Epithelial cell of proximal tubule (primary cell): Measurements from ENCODE around the gene GRIN3A. TPM values are rescaled to one million over a fixed set of nuclear protein-coding genes. Genes with fewer than 3 reads are reported as not detected.
A peak's percentile ranks its signal among the peaks of the same experiment; 100 is the strongest.

Experiments used
- DNase-seq: peaks from one replicate; pipeline ENCODE4 v3.0.0-alpha.2; 2011; ENCODE audit warnings: low read depth
- H3K4me3 ChIP-seq: 2 replicates; pipeline ENCODE4 v1.5.1; 2011; ENCODE audit warnings: low read depth, mild to moderate bottlenecking, low read length
- CTCF ChIP-seq: conservative IDR thresholded peaks from 2 replicates; pipeline ENCODE4 v1.5.1; 2012; ENCODE audit warnings: low read depth, mild to moderate bottlenecking, low read length
- total RNA-seq: library from RNA; depleted of rRNA; stranded (reverse); fragments of >200 nt; gene quantifications from 2 replicates; pipeline ENCODE4 v1.2.3, GENCODE V29; 2015

Gene GRIN3A
- total RNA-seq, 1 donor from 2014 or later, result not detected

GRCh38 chr9:101718192-101718591, 20.3 kb downstream of the GRIN3A start:
- DNase-seq, result no peak
- H3K4me3 ChIP-seq, result no peak overlapping the region
- TF ChIP-seq CTCF, result no peak

GRCh38 chr9:101716629-101717028, 21.8 kb downstream of the GRIN3A start:
- TF ChIP-seq CTCF, result no peak
- H3K4me3 ChIP-seq, result no peak overlapping the region
- DNase-seq, result no peak

DNA sequence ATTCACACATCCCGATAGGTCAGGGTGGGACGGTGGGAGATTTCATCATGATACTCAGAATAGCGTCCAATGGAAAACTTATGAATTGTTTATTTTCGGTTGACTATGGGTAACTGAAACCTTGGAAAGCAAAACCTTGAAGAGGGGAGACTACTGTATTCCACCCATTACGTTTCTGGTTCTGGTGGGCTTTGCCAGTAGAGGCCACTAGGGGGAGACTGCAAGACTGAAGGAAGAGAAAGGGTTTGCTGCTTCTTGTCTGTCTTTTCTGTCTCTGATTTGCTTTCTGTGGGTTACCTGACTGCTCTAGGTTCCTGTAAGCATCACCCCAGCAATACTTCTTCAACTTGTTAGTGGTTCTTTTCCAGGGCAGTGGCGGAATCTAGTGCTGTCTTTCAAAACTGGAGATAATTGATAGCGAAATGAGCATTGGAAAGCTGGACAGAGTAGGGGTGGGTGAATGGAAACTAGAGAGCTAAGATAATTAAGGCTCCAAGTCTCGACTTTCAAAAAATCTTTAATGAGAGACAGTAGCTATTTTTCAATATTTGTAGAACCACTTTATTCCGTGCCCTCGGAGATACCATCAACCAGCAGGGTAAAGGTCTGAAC, 27.0 kb downstream of the GRIN3A start:
- H3K4me3 ChIP-seq, result no peak overlapping the region
- peak; percentile 84 for TF ChIP-seq CTCF
- DNase-seq, result no peak

DNA sequence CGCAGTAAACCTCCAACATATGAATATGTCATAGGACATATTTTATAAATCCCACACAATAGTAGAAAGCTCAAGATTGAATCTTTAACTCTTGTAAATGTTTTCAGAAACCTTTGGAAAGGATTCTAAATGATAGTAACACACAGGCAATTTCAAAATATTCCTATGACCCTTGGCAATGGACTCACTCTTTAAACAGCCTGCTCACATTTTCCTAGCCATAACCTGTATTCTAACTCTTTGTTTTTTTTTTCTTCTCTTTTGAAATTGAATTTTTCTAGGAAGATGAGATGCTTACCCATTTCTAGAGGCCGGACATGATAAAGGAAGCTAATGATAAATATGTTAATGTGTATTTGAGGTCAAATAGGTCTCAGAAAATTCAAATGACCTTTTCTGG, 29.6 kb downstream of the GRIN3A start:
- DNase-seq, result no peak
- no peak for TF ChIP-seq CTCF
- H3K4me3 ChIP-seq, result no peak overlapping the region

DNA sequence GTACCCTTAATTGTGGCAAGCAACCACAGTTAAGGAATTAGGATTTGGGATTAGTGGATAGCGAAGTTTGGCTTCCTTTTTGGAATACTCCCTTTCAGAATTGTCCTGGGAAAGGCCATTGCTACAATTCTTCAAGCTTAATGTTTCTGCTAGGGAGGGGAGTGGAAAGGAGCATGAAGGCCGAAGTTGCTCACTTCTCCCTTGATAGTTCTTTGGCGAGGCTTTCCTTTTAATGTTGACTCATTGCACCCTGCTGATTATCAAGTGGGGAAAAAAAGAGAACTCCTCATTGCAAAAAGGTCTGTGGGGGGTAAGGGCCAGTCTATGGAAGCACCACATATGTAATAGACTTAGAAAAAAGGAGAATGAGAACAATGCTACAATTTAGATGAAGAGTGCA, 30.7 kb downstream of the GRIN3A start:
- no peak for TF ChIP-seq CTCF
- no peak overlapping the region for H3K4me3 ChIP-seq
- DNase-seq, result no peak

GRCh38 chr9:101706997-101707396, 31.4 kb downstream of the GRIN3A start:
- H3K4me3 ChIP-seq, result no peak overlapping the region
- no peak for DNase-seq
- no peak for TF ChIP-seq CTCF

GRCh38 chr9:101706261-101706798, 32.1 kb downstream of the GRIN3A start:
- no peak overlapping the region for H3K4me3 ChIP-seq
- no peak for DNase-seq
- TF ChIP-seq CTCF, result no peak
